NCI-H524 (cell line): ENCODE results near the gene FBLN2.

Experiments
- DNase-seq, 2 experiments: peaks; one replicate each; lab custom pipeline; 2025; lab: John Stamatoyannopoulos, UW

Gene FBLN2

GRCh38 chr3:13665582-13666226 lies 116.8 kb downstream of the FBLN2 start:
- no peak for DNase-seq

GRCh38 chr3:13666227-13666619 lies 117.3 kb downstream of the FBLN2 start:
- DNase-seq: no peak

GRCh38 chr3:13666781-13667709 lies 118.1 kb downstream of the FBLN2 start:
- DNase-seq: no peak

- DNase-seq: no peak
These were observed 119.2 kb downstream of the FBLN2 start for GRCh38 chr3:13668136-13668535.

GRCh38 chr3:13669457-13669856 lies 120.5 kb downstream of the FBLN2 start:
- no peak for DNase-seq

- no peak for DNase-seq
These were observed 121.4 kb downstream of the FBLN2 start for GRCh38 chr3:13670292-13670691.

GRCh38 chr3:13671482-13672233 lies 122.7 kb downstream of the FBLN2 start:
- no peak for DNase-seq

GRCh38 chr3:13673207-13673606 lies 124.3 kb downstream of the FBLN2 start:
- DNase-seq: peak in 1 of 2 experiments; percentile 3

GRCh38 chr3:13674538-13675185 lies 125.7 kb downstream of the FBLN2 start:
- DNase-seq: no peak

GRCh38 chr3:13676356-13677017 lies 127.6 kb downstream of the FBLN2 start:
- DNase-seq: no peak

GRCh38 chr3:13677272-13677671 lies 128.3 kb downstream of the FBLN2 start:
- DNase-seq: no peak

- no peak for DNase-seq
These were observed 133.0 kb downstream of the FBLN2 start for GRCh38 chr3:13681931-13682330.

GRCh38 chr3:13682331-13683013 lies 133.5 kb downstream of the FBLN2 start:
- DNase-seq: no peak

- DNase-seq: no peak
These were observed 134.4 kb downstream of the FBLN2 start for GRCh38 chr3:13683288-13683687.

- no peak for DNase-seq
These were observed 134.8 kb downstream of the FBLN2 start for GRCh38 chr3:13683772-13684171.

GRCh38 chr3:13684350-13684749 lies 135.4 kb downstream of the FBLN2 start:
- no peak for DNase-seq

- no peak for DNase-seq
These were observed 135.9 kb downstream of the FBLN2 start for GRCh38 chr3:13684854-13685253.

GRCh38 chr3:13685721-13686120 lies 136.8 kb downstream of the FBLN2 start:
- no peak for DNase-seq

GRCh38 chr3:13686367-13687160 lies 137.6 kb downstream of the FBLN2 start:
- no peak for DNase-seq

- peak; percentile 67 to 86 for DNase-seq
These were observed 138.6 kb downstream of the FBLN2 start for GRCh38 chr3:13687517-13687943.
